Breast epithelium (tissue), 3 donors: ENCODE data around the gene COL18A1.

Source experiments
- POLR2A ChIP-seq: fragments of 450-650 bp; IDR thresholded peaks from one replicate; pipeline ENCODE4 v1.6.1; 2016; ENCODE audit warnings: antibody characterized with exemption, mild to moderate bottlenecking, moderate library complexity
- POLR2AphosphoS5 ChIP-seq, 3 donors: sonication (generic); formaldehyde crosslinking; IDR thresholded peaks; one replicate each; pipeline ENCODE4 v1.6.1; 2017; ENCODE audit warnings: antibody characterized with exemption in 3 of 3
- TF ChIP-seq, protein P1 (sequence below), 3 donors: fragments of 450-650 bp; IDR thresholded peaks; one replicate each; pipeline ENCODE4 v1.5.1; 2016 to 2017; ENCODE audit warnings: antibody characterized with exemption in 3 of 3, mild to moderate bottlenecking in 3 of 3, moderate library complexity in 3 of 3

DNA sequence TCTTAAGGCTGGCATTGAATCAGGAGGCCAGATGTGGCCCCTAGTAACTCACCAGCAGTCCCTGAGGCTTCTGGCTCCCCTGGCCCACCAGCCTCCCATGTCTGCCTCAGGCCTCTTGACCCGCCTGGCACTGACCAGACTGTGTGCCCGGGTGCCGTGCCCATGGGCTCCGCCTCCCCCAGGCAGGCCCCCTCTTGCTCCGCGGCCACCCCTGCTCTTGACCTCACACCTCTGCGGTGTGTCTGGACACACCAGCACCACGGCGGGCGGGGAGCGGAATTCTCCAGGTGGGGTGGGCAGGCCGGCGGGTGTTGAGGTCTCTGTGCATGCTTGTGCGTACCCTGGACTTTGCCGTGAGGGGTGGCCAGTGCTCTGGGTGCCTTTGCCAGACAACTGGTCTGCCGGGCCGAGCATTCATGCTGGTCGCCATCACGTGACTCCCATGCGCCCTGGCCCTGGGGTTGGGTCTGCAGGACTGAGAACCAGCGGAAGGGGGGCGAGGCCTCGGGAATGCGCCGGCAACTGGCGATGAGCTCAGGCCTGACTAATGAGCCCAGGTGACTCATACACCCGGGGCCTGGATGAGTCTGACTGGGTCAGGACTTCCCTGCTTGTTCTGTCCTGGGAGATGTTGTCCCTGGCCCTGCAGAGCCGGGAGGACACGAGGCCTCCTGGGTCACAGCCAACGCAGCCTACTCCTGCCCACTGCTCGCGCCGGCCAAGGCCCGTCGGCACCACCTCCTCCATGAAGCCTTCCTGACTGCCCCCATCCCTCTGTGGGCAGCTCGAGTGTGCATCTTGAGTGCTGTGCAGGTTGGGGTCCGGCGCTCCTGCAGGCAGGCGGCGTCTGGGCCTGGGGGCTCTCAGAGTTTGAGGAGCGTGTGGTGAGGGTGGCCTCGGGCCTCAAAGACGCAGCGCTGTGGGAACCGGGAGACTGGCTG, 22.6 kb downstream of the COL18A1 start:
- TF ChIP-seq, protein P1, sequence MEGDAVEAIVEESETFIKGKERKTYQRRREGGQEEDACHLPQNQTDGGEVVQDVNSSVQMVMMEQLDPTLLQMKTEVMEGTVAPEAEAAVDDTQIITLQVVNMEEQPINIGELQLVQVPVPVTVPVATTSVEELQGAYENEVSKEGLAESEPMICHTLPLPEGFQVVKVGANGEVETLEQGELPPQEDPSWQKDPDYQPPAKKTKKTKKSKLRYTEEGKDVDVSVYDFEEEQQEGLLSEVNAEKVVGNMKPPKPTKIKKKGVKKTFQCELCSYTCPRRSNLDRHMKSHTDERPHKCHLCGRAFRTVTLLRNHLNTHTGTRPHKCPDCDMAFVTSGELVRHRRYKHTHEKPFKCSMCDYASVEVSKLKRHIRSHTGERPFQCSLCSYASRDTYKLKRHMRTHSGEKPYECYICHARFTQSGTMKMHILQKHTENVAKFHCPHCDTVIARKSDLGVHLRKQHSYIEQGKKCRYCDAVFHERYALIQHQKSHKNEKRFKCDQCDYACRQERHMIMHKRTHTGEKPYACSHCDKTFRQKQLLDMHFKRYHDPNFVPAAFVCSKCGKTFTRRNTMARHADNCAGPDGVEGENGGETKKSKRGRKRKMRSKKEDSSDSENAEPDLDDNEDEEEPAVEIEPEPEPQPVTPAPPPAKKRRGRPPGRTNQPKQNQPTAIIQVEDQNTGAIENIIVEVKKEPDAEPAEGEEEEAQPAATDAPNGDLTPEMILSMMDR (IDR thresholded peaks at IDR 0.05): no peak
- TF ChIP-seq POLR2A (no peak), POLR2AphosphoS5 (IDR thresholded peaks at IDR 0.05) (peak; percentile 30 to 75 (median 45))
